ENCODE results near the gene S100A5. TPM values are rescaled to one million over a fixed set of nuclear protein-coding genes. Genes with fewer than 3 reads are reported as not detected.
"Not testable (repeated sequence)": the region's sequence is repeated elsewhere in the genome, so short reads cannot be mapped to it uniquely, and the experiment has no call there.

The S100A5 gene
- total and polyA plus RNA-seq, 10 of the 15 experiments (the other 5 are each of a cell fraction or from before 2014, with no cell fraction given): 0.47 to 0.75 (median 0.56) TPM; not detected in 6

- H2AFZ ChIP-seq (ENCODE audit: control insufficient read depth, low read depth, low read length); H3K27me3 ChIP-seq (replicated peaks in 1 of 2; ENCODE audit: control insufficient read depth in 2 of 2, insufficient read depth in 2 of 2, low read length in 1 of 2); intact Hi-C loops (cut with micrococcal nuclease; ENCODE audit: unreplicated experiment); H3K27ac ChIP-seq (ENCODE audit: control insufficient read depth, insufficient read depth); in situ Hi-C loops (cut with MboI); DNase-seq (ENCODE audit: low read depth, low spot score); H3K79me2 ChIP-seq (ENCODE audit: control insufficient read depth, insufficient read depth, low read length); H3K9me3 ChIP-seq (replicated peaks; ENCODE audit: control insufficient read depth, insufficient read depth, low read length); BruUV-seq (replicated peaks); H3K9ac ChIP-seq (ENCODE audit: control insufficient read depth, insufficient read depth, low read length); H3K4me3 ChIP-seq; H3K4me2 ChIP-seq (ENCODE audit: control insufficient read depth, insufficient read depth); H3K4me1 ChIP-seq (ENCODE audit: control insufficient read depth, insufficient read depth, low read length); ATAC-seq; H3K36me3 ChIP-seq (ENCODE audit: control insufficient read depth in 2 of 2, insufficient read depth in 2 of 2, low read length in 1 of 2); FAIRE-seq; H4K20me1 ChIP-seq (ENCODE audit: control insufficient read depth, insufficient read depth): not testable (repeated sequence)
- CTCF ChIA-PET: interaction anchor here (0.6 to 2.2 kb wide), 11 partner anchors 9 to 58 kb away, joined by 3 to 14 read pairs (median 4); partner anchors contain the start of gene S100A2
- WGBS (ENCODE audit: insufficient coverage, insufficient replicate concordance, low lambda C conversion rate, missing lambda C conversion rate): 44% methylated on average over 4 of the region's 5 CpGs
- RAD21 ChIA-PET (ENCODE audit: unreplicated experiment): interaction anchor here (1.0 to 1.2 kb wide), 2 partner anchors 10 to 46 kb away, joined by 3 to 4 read pairs; partner anchors contain the start of gene S100A2
- SMC1A ChIA-PET (ENCODE audit: uncharacterized antibody, unreplicated experiment): interaction anchor here (0.7 to 2.8 kb wide), 11 partner anchors 10 to 96 kb away, joined by 3 to 17 read pairs (median 4); partner anchors contain the start of gene S100A14
- POLR2A ChIA-PET: interaction anchor here (1.1 kb wide), 1 partner anchor 15 kb away, joined by 4 read pairs; the partner anchor contains the start of gene S100A6
These were observed 20.5 kb downstream of the S100A5 start for GRCh38 chr1:153520137-153520691.

- H3K4me2 ChIP-seq (ENCODE audit: control insufficient read depth, insufficient read depth): no peak overlapping the region
- BruUV-seq (replicated peaks): no TSS peak
- no peak for TF ChIP-seq ZNF384 (IDR thresholded peaks at IDR 0.05; ENCODE audit: borderline replicate concordance, low read depth, low read length)
- TF ChIP-seq MYC (IDR thresholded peaks at IDR 0.05; ENCODE audit: insufficient read depth, insufficient read length, insufficient replicate concordance, low read length, severe bottlenecking): no peak
- TF ChIP-seq ELK1 (IDR thresholded peaks at IDR 0.05; ENCODE audit: low read depth, low read length): no peak
- TF ChIP-seq ASH2L (IDR thresholded peaks at IDR 0.05; ENCODE audit: borderline replicate concordance, low read depth): no peak
- no peak for TF ChIP-seq NBN (IDR thresholded peaks at IDR 0.05)
- TF ChIP-seq HDAC6 (IDR thresholded peaks at IDR 0.05; ENCODE audit: unreplicated experiment): no peak
- TF ChIP-seq CBFB (IDR thresholded peaks at IDR 0.05; ENCODE audit: low read depth): no peak
- no peak for TF ChIP-seq TBL1XR1 (IDR thresholded peaks at IDR 0.05; ENCODE audit: low read depth, low read length)
- H3K4me3 ChIP-seq: no peak overlapping the region
- no peaks in the 10 kb centered on the region for H3K4me1 ChIP-seq (ENCODE audit: control insufficient read depth, insufficient read depth, low read length)
- intact Hi-C loops (cut with micrococcal nuclease; ENCODE audit: unreplicated experiment): no loop called here
- H3K79me2 ChIP-seq (ENCODE audit: control insufficient read depth, insufficient read depth, low read length): no peaks in the 10 kb centered on the region
- H3K36me3 ChIP-seq (ENCODE audit: control insufficient read depth in 2 of 2, insufficient read depth in 2 of 2, low read length in 1 of 2): no peaks in the 10 kb centered on the region
- no peak overlapping the region for H3K27ac ChIP-seq (ENCODE audit: control insufficient read depth, insufficient read depth)
- ChIA-PET CTCF (interaction anchor here (2.2 kb wide), 1 partner anchor 9 kb away, joined by 12 read pairs; no protein-coding TSS in a partner anchor), SMC1A (ENCODE audit: uncharacterized antibody, unreplicated experiment) (interaction anchor here (2.8 kb wide), 1 partner anchor 13 kb away, joined by 17 read pairs; no protein-coding TSS in a partner anchor), POLR2A (no interaction called here), RAD21 (ENCODE audit: unreplicated experiment) (no interaction called here)
- H2AFZ ChIP-seq (ENCODE audit: control insufficient read depth, low read depth, low read length): no peak overlapping the region
- no peak overlapping the region for H3K9ac ChIP-seq (ENCODE audit: control insufficient read depth, insufficient read depth, low read length)
- ATAC-seq: no peak
- no peak for DNase-seq (ENCODE audit: low read depth, low spot score)
- WGBS (ENCODE audit: insufficient coverage, insufficient replicate concordance, low lambda C conversion rate, missing lambda C conversion rate): 14% methylated on average over 3 of the region's 3 CpGs
- no peak for FAIRE-seq
- in situ Hi-C loops (cut with MboI): no loop called here
- H3K27me3 ChIP-seq (replicated peaks in 1 of 2; ENCODE audit: control insufficient read depth in 2 of 2, insufficient read depth in 2 of 2, low read length in 1 of 2): no peaks in the 10 kb centered on the region
- H4K20me1 ChIP-seq (ENCODE audit: control insufficient read depth, insufficient read depth): no peaks in the 10 kb centered on the region
- H3K9me3 ChIP-seq (replicated peaks; ENCODE audit: control insufficient read depth, insufficient read depth, low read length): no peaks in the 10 kb centered on the region
These were observed 21.5 kb downstream of the S100A5 start for GRCh38 chr1:153519242-153519641.

Data from GM12878 (cell line).